Lower leg skin (tissue), 4 donors: ENCODE results near the gene QPRT. TPM values are rescaled to one million over a fixed set of nuclear protein-coding genes. Genes with fewer than 3 reads are reported as not detected.

Source experiments
- DNase-seq, 2 donors: peaks; one replicate each; pipeline ENCODE4 v3.0.0-alpha.2; 2019; ENCODE audit warnings: low spot score in 2 of 2
- H3K4me3 ChIP-seq: fragments of 200-600 bp; sonication (generic); 2 replicates; pipeline ENCODE4 v1.5.1; 2017; ENCODE audit warnings: mild to moderate bottlenecking, low read depth; ENCODE audit not compliant: poor library complexity, severe bottlenecking
- POLR2A ChIP-seq, 2 donors: fragments of 450-650 bp; IDR thresholded peaks; one replicate each; pipeline ENCODE4 v1.6.1; 2016 to 2017; ENCODE audit warnings: antibody characterized with exemption in 2 of 2, mild to moderate bottlenecking in 1 of 2, moderate library complexity in 1 of 2
- WGBS, 2 donors: methylation state at CpG; one replicate each; pipeline ENCODE4 v1.1.5; 2018; 5-methylcytosine and 5-hydroxymethylcytosine counted together
- intact Hi-C: fragments of 100-400 bp; cut with DNase I; formaldehyde crosslinking; loops from one replicate; pipeline ENCODE4 v1.15.0; 2023; ENCODE audit warnings: low total_unique reads
- total RNA-seq, 4 donors: library from RNA; depleted of rRNA; stranded (reverse); fragments of >200 nt; gene quantifications; one replicate each; pipeline ENCODE4 v1.1.0, GENCODE V29; 2016
- TF ChIP-seq, protein P1 (sequence below), 3 donors: fragments of 450-650 bp; IDR thresholded peaks; one replicate each; pipeline ENCODE4 v1.5.1; 2016; ENCODE audit warnings: antibody characterized with exemption in 3 of 3, mild to moderate bottlenecking in 3 of 3, moderate library complexity in 2 of 3

QPRT gene
- total RNA-seq, 4 donors from 2014 or later, result 1.9 to 3.6 (median 2.7) TPM

GRCh38 chr16:29667755-29668154 is 11.2 kb upstream of the QPRT start:
- H3K4me3 ChIP-seq, result no peak overlapping the region
- no peak for DNase-seq
- intact Hi-C loops, result no loop called here
- TF ChIP-seq POLR2A (IDR thresholded peaks at IDR 0.05), result no peak
- TF ChIP-seq, protein P1, sequence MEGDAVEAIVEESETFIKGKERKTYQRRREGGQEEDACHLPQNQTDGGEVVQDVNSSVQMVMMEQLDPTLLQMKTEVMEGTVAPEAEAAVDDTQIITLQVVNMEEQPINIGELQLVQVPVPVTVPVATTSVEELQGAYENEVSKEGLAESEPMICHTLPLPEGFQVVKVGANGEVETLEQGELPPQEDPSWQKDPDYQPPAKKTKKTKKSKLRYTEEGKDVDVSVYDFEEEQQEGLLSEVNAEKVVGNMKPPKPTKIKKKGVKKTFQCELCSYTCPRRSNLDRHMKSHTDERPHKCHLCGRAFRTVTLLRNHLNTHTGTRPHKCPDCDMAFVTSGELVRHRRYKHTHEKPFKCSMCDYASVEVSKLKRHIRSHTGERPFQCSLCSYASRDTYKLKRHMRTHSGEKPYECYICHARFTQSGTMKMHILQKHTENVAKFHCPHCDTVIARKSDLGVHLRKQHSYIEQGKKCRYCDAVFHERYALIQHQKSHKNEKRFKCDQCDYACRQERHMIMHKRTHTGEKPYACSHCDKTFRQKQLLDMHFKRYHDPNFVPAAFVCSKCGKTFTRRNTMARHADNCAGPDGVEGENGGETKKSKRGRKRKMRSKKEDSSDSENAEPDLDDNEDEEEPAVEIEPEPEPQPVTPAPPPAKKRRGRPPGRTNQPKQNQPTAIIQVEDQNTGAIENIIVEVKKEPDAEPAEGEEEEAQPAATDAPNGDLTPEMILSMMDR (IDR thresholded peaks at IDR 0.05), result no peak
- 93 to 94% methylated on average over 12 of the region's 12 CpGs for whole genome bisulfite sequencing, 2 donors

GRCh38 chr16:29668267-29668666 is 10.7 kb upstream of the QPRT start:
- 92 to 97% methylated on average over 3 of the region's 3 CpGs for WGBS, 2 donors
- no peak overlapping the region for H3K4me3 ChIP-seq
- no peak for DNase-seq
- no peak for TF ChIP-seq POLR2A (IDR thresholded peaks at IDR 0.05)
- TF ChIP-seq, protein P1 (IDR thresholded peaks at IDR 0.05), result no peak
- intact Hi-C loops, result no loop called here

GRCh38 chr16:29673501-29673900 is 5.5 kb upstream of the QPRT start:
- intact Hi-C loops, result no loop called here
- TF ChIP-seq, protein P1 (IDR thresholded peaks at IDR 0.05), result no peak
- TF ChIP-seq POLR2A (IDR thresholded peaks at IDR 0.05), result no peak
- 92 to 94% methylated on average over 6 of the region's 6 CpGs for WGBS, 2 donors
- DNase-seq, result no peak
- no peak overlapping the region for H3K4me3 ChIP-seq

- intact Hi-C loops, result no loop called here
- TF ChIP-seq POLR2A (IDR thresholded peaks at IDR 0.05), result no peak
- TF ChIP-seq, protein P1 (IDR thresholded peaks at IDR 0.05), result no peak
- 10 to 18% methylated on average over 13 of the region's 13 CpGs for WGBS, 2 donors
- no peak for DNase-seq
- H3K4me3 ChIP-seq, result no peak overlapping the region
Measured at GRCh38 chr16:29674188-29674587, 4.8 kb upstream of the QPRT start.

DNA sequence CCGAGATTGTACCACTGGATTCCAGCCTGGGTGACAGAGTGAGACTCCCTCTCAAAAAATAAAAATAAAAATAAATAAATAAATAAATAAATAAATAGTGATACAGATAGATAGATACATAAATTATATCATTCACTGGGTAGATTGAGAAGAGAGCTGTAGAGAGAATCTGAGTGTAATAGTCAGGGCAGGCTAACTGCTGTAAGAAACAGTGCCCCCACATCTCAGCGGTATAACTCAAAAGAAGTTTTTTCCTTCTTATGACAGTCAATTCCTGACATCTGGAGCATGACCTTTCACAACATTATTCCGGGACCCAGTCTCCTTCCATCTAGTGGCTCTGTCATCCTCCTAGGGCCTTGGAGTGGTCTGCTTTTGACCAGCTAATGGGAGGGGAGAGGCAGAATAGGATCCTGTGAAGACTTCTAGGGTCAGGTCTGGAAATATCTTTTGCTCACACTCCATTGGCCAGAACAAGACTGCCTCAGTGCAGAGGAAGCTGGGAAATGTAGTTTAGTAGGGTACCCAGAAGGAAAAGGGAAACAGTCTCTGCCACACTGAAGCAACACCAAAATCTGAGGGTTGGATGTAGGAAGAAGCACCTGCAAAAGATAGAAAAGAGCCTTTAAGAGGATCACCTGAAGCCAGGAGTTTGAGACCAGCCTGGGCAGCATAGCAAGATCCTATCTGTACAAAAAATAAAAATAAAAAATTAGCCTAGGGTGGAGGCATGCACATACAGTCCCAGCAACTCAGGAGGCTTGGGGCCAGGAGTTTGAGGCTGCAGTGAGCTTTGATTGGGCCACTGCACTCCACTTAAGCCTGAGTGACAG is 3.0 kb upstream of the QPRT start:
- DNase-seq, result no peak
- intact Hi-C loops, result no loop called here
- WGBS, 2 donors, result 63 to 64% methylated on average over 3 of the region's 3 CpGs
- TF ChIP-seq POLR2A (IDR thresholded peaks at IDR 0.05), result no peak
- TF ChIP-seq, protein P1 (IDR thresholded peaks at IDR 0.05), result no peak
- H3K4me3 ChIP-seq, result no peak overlapping the region
